ENCODE measurements around the gene LPP. TPM values are rescaled to one million over a fixed set of nuclear protein-coding genes. Genes with fewer than 3 reads are reported as not detected.

LPP gene
- total RNA-seq, 1 experiment from 2014 or later = 54.0 TPM

DNA sequence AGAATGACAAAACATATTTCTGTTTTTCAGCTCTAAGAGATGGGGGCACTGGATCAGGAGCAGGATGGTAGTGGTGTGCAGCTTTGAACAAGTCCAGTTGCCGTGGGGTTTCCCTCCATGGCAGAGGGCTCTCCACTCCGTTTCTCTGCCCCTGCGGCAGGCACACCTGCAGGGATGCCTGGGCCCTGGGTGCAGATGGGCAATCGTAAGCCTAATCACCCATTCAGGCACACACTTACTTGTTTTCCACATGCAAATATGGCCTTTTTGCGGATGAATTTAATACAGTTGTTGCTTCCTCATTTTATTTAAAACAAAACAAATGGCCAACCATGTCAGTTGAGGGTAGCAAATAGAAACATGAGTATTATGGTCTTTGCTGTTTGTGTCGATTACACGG lies 85.1 kb downstream of the LPP start:
- no peak for TF ChIP-seq TCF7L2 (IDR thresholded peaks at IDR 0.05; ENCODE audit: borderline replicate concordance, extremely low read depth, insufficient read depth, insufficient read length)
- no peak for TF ChIP-seq POLR2AphosphoS5 (IDR thresholded peaks at IDR 0.05; ENCODE audit: low read depth, low read length)
- no peak for TF ChIP-seq EGR1 (IDR thresholded peaks at IDR 0.05; ENCODE audit: low read depth)
- no peak for TF ChIP-seq SRF (IDR thresholded peaks at IDR 0.05; ENCODE audit: low read depth)
- TF ChIP-seq SP1 (IDR thresholded peaks at IDR 0.05; ENCODE audit: low read depth) = no peak
- no peak for TF ChIP-seq CEBPB (IDR thresholded peaks at IDR 0.05; ENCODE audit: low read depth)
- no peak for TF ChIP-seq RAD21 (IDR thresholded peaks at IDR 0.05; ENCODE audit: low read depth)
- no peak for TF ChIP-seq ZFX (IDR thresholded peaks at IDR 0.05)
- no peak for TF ChIP-seq EZH2phosphoT487 (IDR thresholded peaks at IDR 0.05; ENCODE audit: borderline replicate concordance)
- no peak for TF ChIP-seq YY1 (IDR thresholded peaks at IDR 0.05; ENCODE audit: extremely low read depth, insufficient replicate concordance, low read depth, low read length)
- no peak for TF ChIP-seq CTCF (IDR thresholded peaks at IDR 0.05 in 2 of 3, conservative IDR thresholded peaks at IDR 0.05 in 1 of 3; ENCODE audit: borderline replicate concordance in 1 of 3, insufficient read depth in 1 of 3, low read depth in 2 of 3, low read length in 2 of 3)
- no peak for TF ChIP-seq ELF1 (IDR thresholded peaks at IDR 0.05; ENCODE audit: borderline replicate concordance, low read depth)
- TF ChIP-seq POLR2A (IDR thresholded peaks at IDR 0.05; ENCODE audit: borderline replicate concordance, extremely low read depth, insufficient read depth, insufficient read length) = no peak
- TF ChIP-seq CBX3 (IDR thresholded peaks at IDR 0.05; ENCODE audit: low read depth) = no peak
- TF ChIP-seq, protein P1, sequence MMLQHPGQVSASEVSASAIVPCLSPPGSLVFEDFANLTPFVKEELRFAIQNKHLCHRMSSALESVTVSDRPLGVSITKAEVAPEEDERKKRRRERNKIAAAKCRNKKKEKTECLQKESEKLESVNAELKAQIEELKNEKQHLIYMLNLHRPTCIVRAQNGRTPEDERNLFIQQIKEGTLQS (IDR thresholded peaks at IDR 0.05) = no peak
- no peak for TF ChIP-seq EZH2 (IDR thresholded peaks at IDR 0.05)
- TF ChIP-seq ZNF274 (IDR thresholded peaks at IDR 0.05; ENCODE audit: low read depth, low read length) = no peak
- TF ChIP-seq, protein P2, sequence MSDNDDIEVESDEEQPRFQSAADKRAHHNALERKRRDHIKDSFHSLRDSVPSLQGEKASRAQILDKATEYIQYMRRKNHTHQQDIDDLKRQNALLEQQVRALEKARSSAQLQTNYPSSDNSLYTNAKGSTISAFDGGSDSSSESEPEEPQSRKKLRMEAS (IDR thresholded peaks at IDR 0.05) = no peak
- TF ChIP-seq REST (IDR thresholded peaks at IDR 0.05; ENCODE audit: low read depth) = no peak
- H3K4me1 ChIP-seq (ENCODE audit: control insufficient read depth in 1 of 2, insufficient read depth in 2 of 2, low read length in 2 of 2) = peaks cover 0 to 15% of the 10 kb centered on the region in 2 experiments; a peak in 2 of 4 replicates
- intact Hi-C loops (cut with micrococcal nuclease) = no loop called here
- H3K9me2 ChIP-seq (ENCODE audit: insufficient read depth) = no peaks in the 10 kb centered on the region
- ATAC-seq (no peak), DNase-seq (ENCODE audit: low read depth, low spot score) (no peak)
- no peaks in the 10 kb centered on the region for H3K9me3 ChIP-seq (ENCODE audit: control insufficient read depth in 1 of 2, insufficient read depth in 1 of 2, low read depth in 1 of 2, low read length in 2 of 2)
- no peak overlapping the region for H2AFZ ChIP-seq (ENCODE audit: low read depth, low read length, poor library complexity, severe bottlenecking)
- no peak overlapping the region for H3K9ac ChIP-seq (ENCODE audit: low read length)
- H3K27me3 ChIP-seq (ENCODE audit: insufficient read depth, low read length) = no peaks in the 10 kb centered on the region
- ChIA-PET RAD21 (ENCODE audit: low non-redundant PET in 1 of 2, low total read pairs in 2 of 2, uncharacterized antibody in 2 of 2, unreplicated experiment in 2 of 2) (no interaction called here), CTCF (no interaction called here), POLR2A (no interaction called here)
- H3K27ac ChIP-seq (ENCODE audit: low read depth, low read length) = no peak overlapping the region
- H3K79me2 ChIP-seq (ENCODE audit: insufficient read depth, low read length) = peaks cover 16% of the 10 kb centered on the region; the same call in 1 of the 2 replicates
- no peak overlapping the region for H3K4me2 ChIP-seq (ENCODE audit: low read length)
- no peaks in the 10 kb centered on the region for H3K36me3 ChIP-seq (ENCODE audit: control insufficient read depth in 1 of 2, insufficient read depth in 2 of 2, low read length in 2 of 2)
- H3K4me3 ChIP-seq (replicated peaks in 1 of 2; ENCODE audit: low read depth in 1 of 2, low read length in 2 of 2) = no peak overlapping the region
- H4K20me1 ChIP-seq (ENCODE audit: insufficient read depth) = no peaks in the 10 kb centered on the region
- no TSS peak for BruUV-seq (replicated peaks)
